Activated naive CD8-positive, alpha-beta T cell treated with anti-CD3 and anti-CD28 coated beads, Interleukin-2, amount 50 U/mL, for 24 hours (primary cell): ENCODE data around the gene PIK3R2.

Experiments used
- ATAC-seq: fragments of 150-1000 bp; cut with Tn5 transposase; one replicate; pipeline ENCODE4 v1.10.0; 2021
- DNase-seq: peaks from one replicate; pipeline ENCODE4 v3.0.0; 2021
- H3K27ac Mint-ChIP-seq: one replicate; pipeline ENCODE4 v1.8.0; 2021; ENCODE audit warnings: mild to moderate bottlenecking, mixed read lengths
- H3K27me3 Mint-ChIP-seq: one replicate; pipeline ENCODE4 v1.8.0; 2021; ENCODE audit warnings: mixed read lengths
- H3K36me3 Mint-ChIP-seq: one replicate; pipeline ENCODE4 v1.8.0; 2021; ENCODE audit warnings: low read depth, mixed read lengths
- H3K4me1 Mint-ChIP-seq: one replicate; pipeline ENCODE4 v1.8.0; 2021; ENCODE audit warnings: mixed read lengths
- H3K4me3 Mint-ChIP-seq: one replicate; pipeline ENCODE4 v1.8.0; 2021; ENCODE audit warnings: mild to moderate bottlenecking, moderate library complexity, mixed read lengths
- H3K9me3 Mint-ChIP-seq: one replicate; pipeline ENCODE4 v1.8.0; 2021; ENCODE audit warnings: mixed read lengths

The PIK3R2 gene

GRCh38 chr19:18119013-18119716 lies 33.8 kb upstream of the PIK3R2 start:
- Mint-ChIP-seq H3K27ac (peak overlapping the region; percentile 73), H3K9me3 (no peaks in the 10 kb centered on the region), H3K4me3 (peak overlapping the region; percentile 84), H3K36me3 (peaks cover 10% of the 10 kb centered on the region), H3K27me3 (no peaks in the 10 kb centered on the region), H3K4me1 (peaks cover 33% of the 10 kb centered on the region)
- peak; percentile 30 for ATAC-seq
- DNase-seq, result peak; percentile 42

GRCh38 chr19:18119717-18120105 lies 33.3 kb upstream of the PIK3R2 start:
- peak overlapping the region; percentile 73 for H3K27ac Mint-ChIP-seq
- peaks cover 15% of the 10 kb centered on the region for H3K36me3 Mint-ChIP-seq
- peaks cover 33% of the 10 kb centered on the region for H3K4me1 Mint-ChIP-seq
- H3K9me3 Mint-ChIP-seq, result no peaks in the 10 kb centered on the region
- H3K27me3 Mint-ChIP-seq, result no peaks in the 10 kb centered on the region
- H3K4me3 Mint-ChIP-seq, result peak overlapping the region; percentile 84
- ATAC-seq (peak; percentile 29), DNase-seq (peak; percentile 51)

DNA sequence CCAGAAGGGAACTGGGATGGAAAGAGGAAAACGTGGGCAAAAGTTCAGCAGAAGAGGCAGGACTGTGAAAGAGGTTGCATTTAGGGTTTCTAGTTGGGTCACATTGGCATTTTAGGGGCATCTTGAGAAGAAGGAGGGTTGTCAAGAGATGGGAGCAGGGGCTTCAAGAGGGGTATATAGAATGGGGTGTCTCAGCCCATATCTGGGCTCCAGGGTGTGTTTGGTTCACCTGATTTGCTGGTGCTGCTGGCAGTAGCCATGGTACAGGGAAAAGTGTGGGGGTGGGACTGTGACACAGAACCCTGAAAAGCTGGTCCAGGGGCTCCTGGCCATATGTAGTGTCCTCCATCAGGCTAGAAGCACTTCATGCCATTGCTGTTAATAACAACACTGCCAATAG lies 32.8 kb upstream of the PIK3R2 start:
- Mint-ChIP-seq H3K36me3 (peaks cover 15% of the 10 kb centered on the region), H3K4me3 (peak overlapping the region; percentile 84), H3K27ac (peak overlapping the region; percentile 73), H3K27me3 (no peaks in the 10 kb centered on the region), H3K4me1 (peaks cover 33% of the 10 kb centered on the region), H3K9me3 (no peaks in the 10 kb centered on the region)
- DNase-seq (no peak), ATAC-seq (no peak)

DNA sequence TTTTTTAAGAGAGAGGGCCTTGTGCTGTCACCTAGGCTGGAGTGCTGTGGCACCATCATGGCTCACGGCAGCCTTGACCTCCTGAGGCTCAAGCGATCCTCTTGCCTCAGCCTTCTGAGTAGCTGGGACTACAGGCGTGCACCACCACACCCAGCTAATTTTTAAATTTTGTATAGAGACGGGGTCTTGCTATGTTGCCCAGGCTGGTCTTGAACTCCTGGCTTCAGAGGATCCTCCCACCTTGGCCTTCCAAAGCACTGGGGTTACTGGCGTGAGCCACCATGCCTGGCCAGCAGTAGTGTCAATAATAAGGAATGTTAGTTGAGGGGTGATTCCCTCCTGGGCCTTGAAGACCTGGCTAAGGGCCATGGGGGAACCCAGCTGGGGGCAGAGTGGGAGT lies 31.8 kb upstream of the PIK3R2 start:
- no peak overlapping the region for H3K27ac Mint-ChIP-seq
- H3K27me3 Mint-ChIP-seq, result no peaks in the 10 kb centered on the region
- peaks cover 19% of the 10 kb centered on the region for H3K36me3 Mint-ChIP-seq
- H3K4me3 Mint-ChIP-seq, result no peak overlapping the region
- no peaks in the 10 kb centered on the region for H3K9me3 Mint-ChIP-seq
- peaks cover 33% of the 10 kb centered on the region for H3K4me1 Mint-ChIP-seq
- no peak for DNase-seq
- ATAC-seq, result no peak

DNA sequence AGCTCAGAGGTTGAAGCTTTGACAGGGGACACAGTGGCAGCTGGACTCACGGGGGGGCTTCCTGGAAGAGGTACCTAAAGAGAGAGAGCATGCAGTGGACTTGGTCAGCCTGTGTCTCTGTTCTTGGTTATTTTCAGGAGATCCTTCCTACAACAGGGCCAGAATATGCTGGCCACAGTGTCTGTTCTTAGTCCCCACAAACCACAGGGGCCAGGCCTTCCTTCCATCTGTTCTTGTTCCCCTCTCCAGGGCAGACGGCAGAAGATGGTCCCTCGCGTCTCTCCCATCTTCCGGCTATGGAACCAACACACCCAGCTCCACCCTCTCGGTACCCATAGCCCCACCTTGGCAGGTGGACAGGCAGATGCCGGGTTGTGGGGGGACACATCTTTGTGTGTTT lies 30.5 kb upstream of the PIK3R2 start:
- no peak for DNase-seq
- Mint-ChIP-seq H3K4me3 (no peak overlapping the region), H3K27ac (no peak overlapping the region), H3K36me3 (peaks cover 19% of the 10 kb centered on the region), H3K9me3 (no peaks in the 10 kb centered on the region), H3K4me1 (peaks cover 27% of the 10 kb centered on the region), H3K27me3 (no peaks in the 10 kb centered on the region)
- no peak for ATAC-seq

DNA sequence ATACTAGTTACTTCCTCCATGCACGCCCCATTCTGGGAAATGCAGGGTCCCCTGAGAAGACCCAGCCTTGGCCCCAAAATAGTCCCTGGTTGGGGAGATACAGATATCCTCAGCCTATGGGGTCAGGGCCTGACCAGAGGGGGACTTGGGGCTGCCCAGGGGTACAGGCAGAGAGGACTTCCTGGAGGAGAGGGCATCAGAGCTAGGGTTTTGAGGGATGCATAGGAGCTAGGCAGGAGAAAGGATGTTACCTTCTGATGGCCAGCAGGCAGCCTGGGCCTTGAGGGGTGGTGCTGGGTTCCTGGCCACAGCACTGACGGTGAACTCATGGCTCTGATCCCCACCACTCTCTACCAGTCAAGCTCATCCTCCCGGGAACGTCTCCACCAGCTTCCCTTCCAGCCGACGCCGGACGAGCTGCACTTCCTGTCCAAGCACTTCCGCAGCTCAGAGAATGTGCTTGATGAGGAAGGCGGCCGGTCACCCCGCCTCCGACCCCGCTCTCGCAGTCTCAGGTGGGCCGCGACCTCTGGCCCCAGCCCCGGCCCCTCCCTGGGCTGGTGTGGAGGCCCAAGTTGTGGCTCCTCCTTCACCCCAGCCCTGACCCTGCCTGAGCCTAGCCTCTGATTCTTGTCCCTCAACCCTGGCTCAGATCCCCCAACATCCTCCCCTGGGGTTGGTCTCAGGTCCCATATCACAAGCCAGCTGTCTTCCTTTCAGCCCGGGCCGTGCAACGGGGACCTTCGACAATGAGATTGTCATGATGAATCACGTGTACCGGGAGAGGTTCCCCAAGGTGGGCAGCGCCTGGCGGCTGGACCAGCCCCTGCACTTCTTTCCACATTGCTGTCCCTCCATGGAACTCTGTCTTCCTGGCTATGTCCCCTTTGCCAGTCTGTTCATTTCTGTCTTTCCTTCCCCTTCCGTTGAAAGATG lies 29.8 kb upstream of the PIK3R2 start:
- Mint-ChIP-seq H3K27me3 (no peaks in the 10 kb centered on the region), H3K27ac (no peak overlapping the region), H3K4me3 (no peak overlapping the region), H3K4me1 (peaks cover 25% of the 10 kb centered on the region), H3K9me3 (no peaks in the 10 kb centered on the region), H3K36me3 (peaks cover 19% of the 10 kb centered on the region)
- no peak for ATAC-seq
- DNase-seq, result no peak

GRCh38 chr19:18123819-18124218 lies 29.1 kb upstream of the PIK3R2 start:
- Mint-ChIP-seq H3K27me3 (no peaks in the 10 kb centered on the region), H3K27ac (no peak overlapping the region), H3K36me3 (peaks cover 24% of the 10 kb centered on the region), H3K4me1 (peaks cover 18% of the 10 kb centered on the region), H3K4me3 (no peak overlapping the region), H3K9me3 (no peaks in the 10 kb centered on the region)
- DNase-seq (no peak), ATAC-seq (no peak)

- Mint-ChIP-seq H3K27me3 (no peaks in the 10 kb centered on the region), H3K9me3 (no peaks in the 10 kb centered on the region), H3K36me3 (peaks cover 26% of the 10 kb centered on the region), H3K27ac (no peak overlapping the region), H3K4me1 (no peaks in the 10 kb centered on the region), H3K4me3 (no peak overlapping the region)
- ATAC-seq (no peak), DNase-seq (no peak)
Observed at GRCh38 chr19:18126097-18126496, 26.9 kb upstream of the PIK3R2 start.

GRCh38 chr19:18128044-18128443 lies 24.9 kb upstream of the PIK3R2 start:
- Mint-ChIP-seq H3K27ac (no peak overlapping the region), H3K9me3 (no peaks in the 10 kb centered on the region), H3K27me3 (no peaks in the 10 kb centered on the region), H3K4me1 (no peaks in the 10 kb centered on the region), H3K4me3 (no peak overlapping the region), H3K36me3 (peaks cover 31% of the 10 kb centered on the region)
- ATAC-seq (peak; percentile 22), DNase-seq (no peak)

DNA sequence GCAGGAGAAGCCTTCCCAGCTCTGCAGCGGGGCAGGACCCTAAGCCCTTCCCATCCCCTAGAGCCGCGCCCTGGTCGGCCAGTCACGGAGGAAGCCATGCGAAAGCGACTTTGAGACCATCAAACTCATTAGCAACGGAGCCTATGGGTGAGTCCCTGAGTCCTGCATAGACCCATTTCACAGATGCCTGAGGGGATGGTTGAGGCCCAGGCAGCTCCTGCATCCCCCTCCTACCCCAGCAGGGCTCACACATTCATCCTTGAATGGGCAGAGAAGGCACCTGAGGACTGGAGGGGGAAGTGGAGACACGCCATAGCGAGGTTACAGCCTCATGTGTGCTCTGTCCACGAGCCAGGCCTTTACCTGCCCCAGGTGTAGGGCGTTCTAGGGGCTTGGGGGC lies 24.2 kb upstream of the PIK3R2 start:
- ATAC-seq (no peak), DNase-seq (no peak)
- no peaks in the 10 kb centered on the region for H3K9me3 Mint-ChIP-seq
- no peak overlapping the region for H3K4me3 Mint-ChIP-seq
- peaks cover 29% of the 10 kb centered on the region for H3K36me3 Mint-ChIP-seq
- H3K4me1 Mint-ChIP-seq, result no peaks in the 10 kb centered on the region
- H3K27ac Mint-ChIP-seq, result no peak overlapping the region
- no peaks in the 10 kb centered on the region for H3K27me3 Mint-ChIP-seq

DNA sequence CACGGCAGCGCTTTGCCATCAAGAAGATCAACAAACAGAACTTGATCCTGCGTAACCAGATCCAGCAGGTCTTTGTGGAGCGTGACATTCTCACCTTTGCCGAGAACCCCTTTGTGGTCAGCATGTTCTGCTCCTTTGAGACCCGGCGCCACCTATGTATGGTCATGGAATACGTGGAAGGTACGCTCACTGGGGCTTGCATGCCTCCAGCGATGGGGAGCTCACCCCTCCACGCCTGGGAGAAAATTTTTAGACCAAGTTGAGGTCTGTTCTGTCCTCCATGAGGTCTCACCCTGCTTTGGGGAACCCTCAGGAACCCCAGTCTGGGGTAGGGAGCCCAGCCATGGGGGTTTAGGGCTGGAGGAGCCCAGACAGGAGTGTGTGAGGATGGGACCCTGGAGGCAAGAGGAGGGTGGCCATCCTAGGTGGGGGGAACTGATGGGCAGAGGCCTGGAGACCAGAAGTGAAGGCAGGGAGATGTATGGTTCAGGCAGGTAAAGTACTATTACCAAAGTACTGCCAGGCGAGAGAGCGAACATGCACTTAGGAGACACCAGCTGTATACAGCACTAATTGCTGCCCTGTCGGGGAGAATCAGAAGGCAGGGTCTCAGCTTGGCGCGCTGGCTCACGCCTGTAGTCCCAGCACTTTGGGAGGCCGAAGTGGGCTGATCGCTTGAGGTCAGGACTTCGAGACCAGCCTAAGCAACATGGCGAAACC lies 22.3 kb upstream of the PIK3R2 start:
- ATAC-seq (no peak), DNase-seq (no peak)
- H3K4me1 Mint-ChIP-seq, result no peaks in the 10 kb centered on the region
- H3K9me3 Mint-ChIP-seq, result no peaks in the 10 kb centered on the region
- peaks cover 32% of the 10 kb centered on the region for H3K36me3 Mint-ChIP-seq
- H3K27ac Mint-ChIP-seq, result no peak overlapping the region
- H3K27me3 Mint-ChIP-seq, result no peaks in the 10 kb centered on the region
- no peak overlapping the region for H3K4me3 Mint-ChIP-seq

GRCh38 chr19:18131841-18132596 lies 20.9 kb upstream of the PIK3R2 start:
- no peaks in the 10 kb centered on the region for H3K27me3 Mint-ChIP-seq
- no peak overlapping the region for H3K27ac Mint-ChIP-seq
- H3K9me3 Mint-ChIP-seq, result no peaks in the 10 kb centered on the region
- no peaks in the 10 kb centered on the region for H3K4me1 Mint-ChIP-seq
- DNase-seq, result peak; percentile 35
- peak; percentile 45 for ATAC-seq
- H3K36me3 Mint-ChIP-seq, result peaks cover 33% of the 10 kb centered on the region
- no peak overlapping the region for H3K4me3 Mint-ChIP-seq

DNA sequence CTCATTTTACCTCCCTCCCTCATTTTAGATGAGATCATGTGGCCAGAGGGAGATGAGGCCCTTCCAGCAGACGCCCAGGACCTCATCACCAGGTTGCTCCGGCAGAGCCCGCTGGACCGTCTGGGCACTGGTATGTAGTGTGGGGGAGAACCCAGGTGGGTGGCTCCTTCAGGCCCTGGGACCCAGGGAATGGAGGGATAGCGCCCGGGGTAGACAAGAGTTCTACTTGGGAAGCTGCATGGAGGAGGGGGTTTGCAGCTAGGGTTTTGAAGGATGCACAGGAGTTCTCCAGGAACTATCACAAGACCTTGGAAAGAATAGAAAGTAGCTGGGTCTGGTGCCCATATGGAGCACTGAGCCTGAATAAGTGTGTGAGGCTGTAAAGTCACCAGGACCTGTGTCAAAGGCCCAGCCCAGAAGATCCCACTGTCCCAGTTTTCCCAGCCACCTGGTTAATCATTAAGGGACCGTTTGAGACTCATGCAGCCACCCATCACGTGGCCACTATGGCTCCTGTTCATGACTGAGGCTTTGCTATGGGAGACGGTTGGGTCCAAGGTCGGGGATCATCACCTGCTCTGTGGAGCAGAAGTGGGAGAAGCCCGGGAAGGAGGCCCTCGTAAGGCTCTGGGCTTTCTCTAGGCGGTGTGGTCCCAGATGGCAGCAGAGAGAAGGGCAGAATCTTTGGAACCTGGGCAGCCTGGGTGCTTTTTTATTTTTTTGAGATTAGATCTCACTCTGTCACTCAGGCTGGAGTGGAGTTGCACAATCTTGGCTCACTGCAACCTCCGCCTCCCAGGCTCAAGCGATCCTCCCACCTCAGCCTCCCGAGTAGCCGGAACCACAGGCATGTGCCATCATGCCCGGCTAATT lies 17.0 kb upstream of the PIK3R2 start:
- Mint-ChIP-seq H3K27me3 (no peaks in the 10 kb centered on the region), H3K4me3 (no peak overlapping the region), H3K27ac (no peak overlapping the region), H3K9me3 (no peaks in the 10 kb centered on the region), H3K4me1 (no peaks in the 10 kb centered on the region), H3K36me3 (peaks cover 31% of the 10 kb centered on the region)
- no peak for ATAC-seq
- no peak for DNase-seq
